K562 (cell line): ENCODE data around the gene CGB3. TPM values are rescaled to one million over a fixed set of nuclear protein-coding genes. Genes with fewer than 3 reads are reported as not detected.

Source experiments
- CBX3 ChIP-seq, 2 experiments: IDR thresholded peaks; 1 replicate in 1 of 2; 2 replicates in 1 of 2; pipeline ENCODE4 v1.6.1; 2012; ENCODE audit warnings: inconsistent platforms in 2 of 2, low read length in 2 of 2, borderline replicate concordance in 1 of 2, control low read depth in 1 of 2
- CXXC5 ChIP-seq: fragments of 250-450 bp; sonication (Bioruptor Pico); IDR thresholded peaks from 2 replicates; pipeline ENCODE4 v1.8.0; 2022; ENCODE audit warnings: inconsistent platforms, mild to moderate bottlenecking, moderate library complexity
- EP400 ChIP-seq: fragments of 450-650 bp; IDR thresholded peaks from 2 replicates; pipeline ENCODE4 v1.6.1; 2017; ENCODE audit warnings: antibody characterized with exemption, mild to moderate bottlenecking, moderate library complexity
- FOXJ3 ChIP-seq: sonication (generic); formaldehyde crosslinking; IDR thresholded peaks from 2 replicates; pipeline ENCODE4 v1.4.0; 2020; ENCODE audit warnings: mild to moderate bottlenecking, missing genetic modification reagents
- HMG20A ChIP-seq: fragments of 450-650 bp; formaldehyde crosslinking; conservative IDR thresholded peaks from 2 replicates; pipeline ENCODE4 v1.4.0; 2020; ENCODE audit warnings: mild to moderate bottlenecking, mixed read lengths
- MAX ChIP-seq: sonication (generic); formaldehyde crosslinking; IDR thresholded peaks from 2 replicates; pipeline ENCODE4 v1.9.0; 2022; ENCODE audit warnings: mild to moderate bottlenecking, missing genetic modification reagents
- MEIS2 ChIP-seq: fragments of 450-650 bp; IDR thresholded peaks from 2 replicates; pipeline ENCODE4 v1.6.1; 2014; ENCODE audit warnings: mild to moderate bottlenecking; ENCODE audit not compliant: partially characterized antibody
- PCBP1 ChIP-seq: fragments of 200-400 bp; formaldehyde crosslinking; IDR thresholded peaks from 2 replicates; pipeline ENCODE4 v1.6.1; 2018; ENCODE audit warnings: mild to moderate bottlenecking, low read depth, low read length; ENCODE audit not compliant: poor library complexity, severe bottlenecking
- SNAPC5 ChIP-seq: fragments of 250-450 bp; sonication (Bioruptor Pico); IDR thresholded peaks from 2 replicates; pipeline ENCODE4 v1.8.0; 2021; ENCODE audit warnings: moderate library complexity, mild to moderate bottlenecking, inconsistent platforms
- ZBTB11 ChIP-seq, 3 experiments: fragments of 200-800 bp in 1 of 3; fragments of 250-450 bp in 1 of 3; fragments of 450-650 bp in 1 of 3; sonication (Bioruptor Pico) in 1 of 3; sonication (Bioruptor generic) in 1 of 3; formaldehyde crosslinking in 1 of 3; IDR thresholded peaks; 2 replicates each; pipeline versions ENCODE4 v1.6.1 to v1.8.0; 2016 to 2022; ENCODE audit warnings: mild to moderate bottlenecking in 2 of 3, missing genetic modification characterization in 2 of 3, missing compliant biosample characterization in 1 of 3, moderate library complexity in 1 of 3
- ZBTB33 ChIP-seq: sonication (generic); formaldehyde crosslinking; IDR thresholded peaks from 2 replicates; pipeline ENCODE4 v1.8.1; 2023; ENCODE audit warnings: mild to moderate bottlenecking, missing genetic modification reagents
- ZBTB43 ChIP-seq: sonication (generic); formaldehyde crosslinking; IDR thresholded peaks from 2 replicates; pipeline ENCODE4 v1.8.0; 2023; ENCODE audit warnings: mild to moderate bottlenecking, missing genetic modification reagents
- ZNF347 ChIP-seq: fragments of 450-650 bp; formaldehyde crosslinking; IDR thresholded peaks from 2 replicates; pipeline ENCODE4 v1.4.0; 2020; ENCODE audit warnings: low read depth, mild to moderate bottlenecking, moderate library complexity
- ZNF384 ChIP-seq: IDR thresholded peaks from 2 replicates; pipeline ENCODE4 v1.6.1; 2012; ENCODE audit warnings: low read depth, low read length, improper control_type of control experiment
- polyA plus RNA-seq, 8 experiments: library from polyadenylated mRNA; depleted of rRNA in 4 of 8; stranded (reverse) in 5 of 8; unstranded in 3 of 8; fragments of >200 nt; fragmentation: Nextera tagmentation in 2 of 8; fragmentation: Illumina TruSeq in 1 of 8; extraction: Ambion mirVana in 2 of 8; extraction: Trizol in 1 of 8; gene quantifications; 2 replicates each; pipeline versions ENCODE4 v1.2.1 to v1.2.3, GENCODE V29; 2011 to 2014; ENCODE audit warnings: inconsistent platforms in 1 of 8, missing spikeins in 1 of 8
- total RNA-seq, 7 experiments: library from RNA; depleted of rRNA in 6 of 7; stranded (reverse); fragments of >200 nt in 6 of 7; fragmentation: Illumina TruSeq in 2 of 7; extraction: Trizol in 2 of 7; gene quantifications; 2 replicates each; pipeline versions ENCODE4 v1.2.1 to v1.2.3, GENCODE V29; 2011 to 2021; ENCODE audit warnings: low replicate concordance in 1 of 7
- TF ChIP-seq, protein P1 (sequence below): sonication (generic); formaldehyde crosslinking; IDR thresholded peaks from 2 replicates; pipeline ENCODE4 v1.8.0; 2022; ENCODE audit warnings: missing genetic modification reagents, mild to moderate bottlenecking, moderate library complexity, borderline replicate concordance
- TF ChIP-seq, protein P2 (sequence below): fragments of 450-650 bp; formaldehyde crosslinking; IDR thresholded peaks from 2 replicates; pipeline ENCODE4 v1.4.0; 2020; ENCODE audit warnings: mild to moderate bottlenecking, moderate library complexity

CGB3 gene
- total and polyA plus RNA-seq, 9 of the 15 experiments (the other 6 are each of a cell fraction or from before 2014, with no cell fraction given): not detected

DNA sequence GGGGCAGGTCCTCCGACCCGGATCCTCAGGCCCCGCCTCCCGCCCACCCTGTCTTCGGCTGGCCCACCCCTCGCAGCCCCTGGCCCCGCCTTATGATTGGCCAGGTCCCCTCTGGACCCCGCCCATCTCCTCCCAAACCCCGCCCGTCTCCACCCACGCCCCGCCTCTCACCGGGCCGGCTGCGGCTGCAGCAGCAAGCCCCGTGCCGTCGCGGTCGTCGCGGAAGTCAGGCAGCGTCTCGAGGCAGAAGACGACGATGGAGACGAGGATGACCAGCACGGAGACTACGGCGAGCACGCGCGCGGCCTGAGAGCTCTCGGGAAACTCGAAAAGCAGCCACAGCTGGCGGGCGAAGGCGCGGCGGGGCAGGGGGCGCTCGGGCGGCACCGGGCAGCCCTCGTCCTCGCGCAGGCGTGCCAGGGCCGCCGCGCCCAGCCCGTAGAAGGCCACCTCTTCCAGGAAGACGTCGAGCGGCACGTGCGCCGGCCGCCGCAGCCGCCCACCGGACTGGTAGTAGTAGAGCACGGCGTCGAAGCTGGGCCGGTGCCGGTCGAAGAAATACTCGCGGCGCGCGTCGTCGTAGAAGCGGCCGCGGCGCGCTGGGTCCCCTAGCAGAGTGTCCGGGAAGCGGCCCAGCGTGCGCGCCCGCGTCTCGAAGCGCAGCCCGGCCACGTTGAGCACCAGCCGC is 47.9 kb upstream of the CGB3 start (continued):
- TF ChIP-seq, protein P1, sequence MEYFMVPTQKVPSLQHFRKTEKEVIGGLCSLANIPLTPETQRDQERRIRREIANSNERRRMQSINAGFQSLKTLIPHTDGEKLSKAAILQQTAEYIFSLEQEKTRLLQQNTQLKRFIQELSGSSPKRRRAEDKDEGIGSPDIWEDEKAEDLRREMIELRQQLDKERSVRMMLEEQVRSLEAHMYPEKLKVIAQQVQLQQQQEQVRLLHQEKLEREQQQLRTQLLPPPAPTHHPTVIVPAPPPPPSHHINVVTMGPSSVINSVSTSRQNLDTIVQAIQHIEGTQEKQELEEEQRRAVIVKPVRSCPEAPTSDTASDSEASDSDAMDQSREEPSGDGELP: peak; percentile 40; the same call in 1 of the 2 replicates
- TF ChIP-seq MAX (CRISPR knock-in tag) (0 out of 2 replicates have a peak, but pooled peaks have one; percentile 35), ZBTB11 (CRISPR knock-in tag; IDR thresholded peaks at IDR 0.05) (no peak), ZBTB43 (CRISPR knock-in tag) (no peak), CBX3 (IDR thresholded peaks at IDR 0.05; ENCODE audit: borderline replicate concordance in 1 of 2, low read length in 2 of 2) (peak in 1 of 2 experiments; percentile 32; a peak in 1 of 3 replicates), FOXJ3 (CRISPR knock-in tag) (no peak), CXXC5 (CRISPR knock-in tag) (peak; percentile 28; the same call in 1 of the 2 replicates), MEIS2 (no peak), PCBP1 (peak; percentile 56), ZNF347 (CRISPR knock-in tag) (no peak), ZBTB33 (CRISPR knock-in tag) (peak; percentile 78), EP400 (no peak), HMG20A (CRISPR knock-in tag) (no peak), SNAPC5 (CRISPR knock-in tag) (no peak), ZNF384 (no peak)
- TF ChIP-seq, protein P2, sequence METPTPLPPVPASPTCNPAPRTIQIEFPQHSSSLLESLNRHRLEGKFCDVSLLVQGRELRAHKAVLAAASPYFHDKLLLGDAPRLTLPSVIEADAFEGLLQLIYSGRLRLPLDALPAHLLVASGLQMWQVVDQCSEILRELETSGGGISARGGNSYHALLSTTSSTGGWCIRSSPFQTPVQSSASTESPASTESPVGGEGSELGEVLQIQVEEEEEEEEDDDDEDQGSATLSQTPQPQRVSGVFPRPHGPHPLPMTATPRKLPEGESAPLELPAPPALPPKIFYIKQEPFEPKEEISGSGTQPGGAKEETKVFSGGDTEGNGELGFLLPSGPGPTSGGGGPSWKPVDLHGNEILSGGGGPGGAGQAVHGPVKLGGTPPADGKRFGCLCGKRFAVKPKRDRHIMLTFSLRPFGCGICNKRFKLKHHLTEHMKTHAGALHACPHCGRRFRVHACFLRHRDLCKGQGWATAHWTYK (CRISPR knock-in tag): no peak
